H9 (cell line): ENCODE data around the gene RIMBP2. TPM values are rescaled to one million over a fixed set of nuclear protein-coding genes. Genes with fewer than 3 reads are reported as not detected.

Source experiments
- DNase-seq: peaks from one replicate; pipeline ENCODE4 v3.0.0-alpha.2; 2017
- H2AFZ ChIP-seq: one replicate; pipeline ENCODE4 v1.6.1; 2013; ENCODE audit warnings: mild to moderate bottlenecking, low read length, control low read depth, moderate library complexity
- H2AK5ac ChIP-seq: 2 replicates; pipeline ENCODE4 v1.6.1; 2013; ENCODE audit warnings: low read length, control low read depth, mixed read lengths; ENCODE audit not compliant: insufficient read length
- H2BK120ac ChIP-seq: one replicate; pipeline ENCODE4 v1.6.1; 2013; ENCODE audit warnings: low read depth, mild to moderate bottlenecking, low read length, control low read depth, inconsistent platforms; ENCODE audit not compliant: poor library complexity, severe bottlenecking
- H2BK12ac ChIP-seq: 2 replicates; pipeline ENCODE4 v1.6.1; 2013; ENCODE audit warnings: low read length, control low read depth, mixed read lengths, low read depth; ENCODE audit not compliant: insufficient read length
- H2BK15ac ChIP-seq: 2 replicates; pipeline ENCODE4 v1.6.1; 2013; ENCODE audit warnings: low read depth, low read length, control low read depth
- H2BK20ac ChIP-seq: one replicate; pipeline ENCODE4 v1.6.1; 2013; ENCODE audit warnings: low read depth, mild to moderate bottlenecking, low read length, control low read depth, inconsistent platforms; ENCODE audit not compliant: poor library complexity, severe bottlenecking
- H2BK5ac ChIP-seq: 2 replicates; pipeline ENCODE4 v1.6.1; 2013; ENCODE audit warnings: low read length, control low read depth, mixed read lengths; ENCODE audit not compliant: insufficient read length
- H3K14ac ChIP-seq: 2 replicates; pipeline ENCODE4 v1.6.1; 2013; ENCODE audit warnings: low read length, control low read depth; ENCODE audit not compliant: insufficient read depth
- H3K18ac ChIP-seq: 2 replicates; pipeline ENCODE4 v1.6.1; 2013; ENCODE audit warnings: low read depth, mild to moderate bottlenecking, mixed read lengths, low read length, control low read depth; ENCODE audit not compliant: insufficient read length
- H3K23ac ChIP-seq: 2 replicates; pipeline ENCODE4 v1.6.1; 2013; ENCODE audit warnings: low read length, control low read depth, mixed read lengths, low read depth; ENCODE audit not compliant: insufficient read length
- H3K23me2 ChIP-seq: 2 replicates; pipeline ENCODE4 v1.6.1; 2013; ENCODE audit warnings: low read depth, mild to moderate bottlenecking, mixed read lengths, low read length, control low read depth; ENCODE audit not compliant: insufficient read length, poor library complexity, severe bottlenecking
- H3K27ac ChIP-seq: 2 replicates; pipeline ENCODE4 v1.5.1; 2013; ENCODE audit warnings: low read length, control low read depth, mixed read lengths, low read depth; ENCODE audit not compliant: insufficient read length
- H3K27me3 ChIP-seq: 2 replicates; pipeline ENCODE4 v1.6.1; 2013; ENCODE audit warnings: low read length, control low read depth, inconsistent platforms; ENCODE audit not compliant: insufficient read depth
- H3K4ac ChIP-seq: 2 replicates; pipeline ENCODE4 v1.6.1; 2013; ENCODE audit warnings: low read depth, mild to moderate bottlenecking, control low read depth, inconsistent platforms, low read length, moderate library complexity
- H3K4me1 ChIP-seq: 2 replicates; pipeline ENCODE4 v1.6.1; 2013; ENCODE audit warnings: low read length, control low read depth, inconsistent platforms; ENCODE audit not compliant: insufficient read depth
- H3K4me2 ChIP-seq: 2 replicates; pipeline ENCODE4 v1.6.1; 2013; ENCODE audit warnings: low read length, control low read depth, mixed read lengths; ENCODE audit not compliant: insufficient read length, insufficient read depth
- H3K56ac ChIP-seq: 2 replicates; pipeline ENCODE4 v1.6.1; 2013; ENCODE audit warnings: low read depth, mild to moderate bottlenecking, mixed read lengths, low read length, control low read depth; ENCODE audit not compliant: insufficient read length
- H3K79me1 ChIP-seq: 2 replicates; pipeline ENCODE4 v1.6.1; 2013; ENCODE audit warnings: low read depth, mild to moderate bottlenecking, moderate library complexity, low read length, control low read depth, inconsistent platforms; ENCODE audit not compliant: insufficient read depth, poor library complexity, severe bottlenecking
- H3K79me2 ChIP-seq: 2 replicates; pipeline ENCODE4 v1.6.1; 2013; ENCODE audit warnings: low read length, control low read depth, inconsistent platforms; ENCODE audit not compliant: insufficient read depth
- H3K9ac ChIP-seq: 2 replicates; pipeline ENCODE4 v1.6.1; 2013; ENCODE audit warnings: low read length, control low read depth, mixed read lengths; ENCODE audit not compliant: insufficient read length; ENCODE audit errors: extremely low read depth
- H3K9me3 ChIP-seq: one replicate; pipeline ENCODE4 v1.6.1; 2013; ENCODE audit warnings: low read depth, low read length, inconsistent platforms; ENCODE audit not compliant: control insufficient read depth
- H3T11ph ChIP-seq: one replicate; pipeline ENCODE4 v1.6.1; 2013; ENCODE audit warnings: mild to moderate bottlenecking, low read length, control low read depth, inconsistent platforms
- H4K20me1 ChIP-seq: one replicate; pipeline ENCODE4 v1.6.1; 2013; ENCODE audit not compliant: control insufficient read depth, insufficient read length, insufficient read depth
- H4K5ac ChIP-seq: 2 replicates; pipeline ENCODE4 v1.6.1; 2013; ENCODE audit warnings: low read depth, mild to moderate bottlenecking, mixed read lengths, low read length, control low read depth; ENCODE audit not compliant: insufficient read length
- H4K8ac ChIP-seq: replicated peaks from 2 replicates; pipeline ENCODE4 v1.6.1; 2013; ENCODE audit warnings: low read length, control low read depth, mixed read lengths, low read depth; ENCODE audit not compliant: insufficient read length
- H4K91ac ChIP-seq: 2 replicates; pipeline ENCODE4 v1.6.1; 2013; ENCODE audit warnings: low read depth, mild to moderate bottlenecking, moderate library complexity, mixed read lengths, low read length, control low read depth; ENCODE audit not compliant: insufficient read length
- H3K27ac Mint-ChIP-seq, 3 experiments: 2 replicates in 2 of 3; 3 replicates in 1 of 3; pipeline ENCODE4 v1.8.0; 2020 to 2021; ENCODE audit warnings: mixed read lengths in 3 of 3, mild to moderate bottlenecking in 1 of 3, moderate library complexity in 1 of 3
- H3K27me3 Mint-ChIP-seq: 2 replicates; pipeline ENCODE4 v1.8.0; 2021; ENCODE audit warnings: low read depth, mild to moderate bottlenecking, moderate library complexity, mixed read lengths
- H3K36me3 Mint-ChIP-seq, 3 experiments: 2 replicates in 2 of 3; 3 replicates in 1 of 3; pipeline ENCODE4 v1.8.0; 2020 to 2021; ENCODE audit warnings: low read depth in 3 of 3, mixed read lengths in 3 of 3; ENCODE audit not compliant: insufficient read depth in 1 of 3
- H3K4me1 Mint-ChIP-seq, 2 experiments: 2 replicates each; pipeline ENCODE4 v1.8.0; 2020; ENCODE audit warnings: mixed read lengths in 2 of 2
- H3K4me3 Mint-ChIP-seq, 2 experiments: 2 replicates in 1 of 2; 3 replicates in 1 of 2; pipeline ENCODE4 v1.8.0; 2020 to 2021; ENCODE audit warnings: mild to moderate bottlenecking in 2 of 2, mixed read lengths in 2 of 2, moderate library complexity in 1 of 2
- H3K9me3 Mint-ChIP-seq, 2 experiments: 2 replicates in 1 of 2; 3 replicates in 1 of 2; pipeline ENCODE4 v1.8.0; 2020; ENCODE audit warnings: mild to moderate bottlenecking in 2 of 2, mixed read lengths in 2 of 2, moderate library complexity in 1 of 2
- CTCF ChIP-seq: fragments of 200-600 bp; sonication (generic); conservative IDR thresholded peaks from 3 replicates; pipeline ENCODE4 v1.8.0; 2021; ENCODE audit warnings: antibody characterized with exemption, mild to moderate bottlenecking
- WGBS: extraction: QIAGEN DNeasy Blood & Tissue Kit; methylation state at CpG from one replicate; pipeline ENCODE4 v1.1.7; 2013; ENCODE audit warnings: missing lambda C conversion rate, low lambda C conversion rate, mixed read lengths; ENCODE audit not compliant: insufficient read length; ENCODE audit errors: extremely low coverage; 5-methylcytosine and 5-hydroxymethylcytosine counted together
- total RNA-seq: library from RNA; stranded (reverse); gene quantifications from 2 replicates; pipeline ENCODE4 v1.2.1, GENCODE V29; 2021

Gene RIMBP2
- total RNA-seq, 1 experiment from 2014 or later = 0.70 TPM

- H3K23ac ChIP-seq = no peak overlapping the region
- H3K4me1 Mint-ChIP-seq = peaks cover 3 to 5% of the 10 kb centered on the region in 2 experiments; a peak in 2 of 4 replicates
- peaks cover 0 to 1% (median 0%) of the 10 kb centered on the region in 3 experiments; a peak in 1 of 7 replicates for H3K36me3 Mint-ChIP-seq
- DNase-seq = no peak
- no peak overlapping the region for H3K4me2 ChIP-seq
- H2BK20ac ChIP-seq = no peak overlapping the region
- TF ChIP-seq CTCF = no peak
- no peak overlapping the region for H3T11ph ChIP-seq
- H4K91ac ChIP-seq = no peak overlapping the region
- H3K27me3 Mint-ChIP-seq = peaks cover 7% of the 10 kb centered on the region
- H2BK120ac ChIP-seq = no peak overlapping the region
- H3K9me3 Mint-ChIP-seq = no peaks in the 10 kb centered on the region; a peak in 1 of 5 replicates
- no peaks in the 10 kb centered on the region for H4K20me1 ChIP-seq
- no peaks in the 10 kb centered on the region for H3K23me2 ChIP-seq
- H2AFZ ChIP-seq = no peak overlapping the region
- no peak overlapping the region for H2BK15ac ChIP-seq
- no peaks in the 10 kb centered on the region for H3K79me1 ChIP-seq
- H4K8ac ChIP-seq = no peak overlapping the region
- H3K9me3 ChIP-seq = no peaks in the 10 kb centered on the region
- no peaks in the 10 kb centered on the region for H3K79me2 ChIP-seq
- H4K5ac ChIP-seq = no peak overlapping the region
- no peak overlapping the region for H2AK5ac ChIP-seq
- H3K56ac ChIP-seq = no peak overlapping the region
- no peak overlapping the region for H2BK12ac ChIP-seq
- H3K4me1 ChIP-seq = no peaks in the 10 kb centered on the region
- H3K27ac Mint-ChIP-seq = peak overlapping the region in 1 of 3 experiments; percentile 46; a peak in 2 of 7 replicates
- H3K4me3 Mint-ChIP-seq = no peak overlapping the region
- H3K14ac ChIP-seq = no peak overlapping the region
- no peak overlapping the region for H3K4ac ChIP-seq
- no peak overlapping the region for H3K27ac ChIP-seq
- H3K18ac ChIP-seq = no peak overlapping the region
- no peak overlapping the region for H3K9ac ChIP-seq
- no peak overlapping the region for H2BK5ac ChIP-seq
- no CpG with 5 or more reads among the region's 12 CpGs for WGBS
- H3K27me3 ChIP-seq = no peaks in the 10 kb centered on the region
Measured at GRCh38 chr12:130497321-130497720, 218.8 kb downstream of the RIMBP2 start.
